Measurements from ENCODE around the gene PRCP. TPM values are rescaled to one million over a fixed set of nuclear protein-coding genes. Genes with fewer than 3 reads are reported as not detected.
A peak's percentile ranks its signal among the peaks of the same experiment; 100 is the strongest.

Gene PRCP
- total RNA-seq, 4 donors from 2014 or later: 7.1 to 17.8 (median 9.5) TPM

GRCh38 chr11:82883853-82884252 is 16.4 kb downstream of the PRCP start:
- Histone ChIP-seq H3K27me3 (no peaks in the 10 kb centered on the region), H3K4me1 (peaks cover 4 to 25% of the 10 kb centered on the region in 2 donors), H3K27ac (no peak overlapping the region), H3K4me3 (no peak overlapping the region), H3K9me3 (no peaks in the 10 kb centered on the region), H3K36me3 (no peaks in the 10 kb centered on the region)
- ATAC-seq: peak; percentile 45 to 56
- no peak for DNase-seq
- in situ Hi-C loops (cut with MboI; ENCODE audit: low sequenced_read_pairs in 4 of 4) (no loop called here), intact Hi-C loops (cut with DNase I; ENCODE audit: low total_unique reads) (no loop called here)
- no peak for TF ChIP-seq POLR2A (IDR thresholded peaks at IDR 0.05)

GRCh38 chr11:82874646-82875523 is 25.3 kb downstream of the PRCP start:
- no peak for ATAC-seq
- no peaks in the 10 kb centered on the region for H3K27me3 ChIP-seq
- in situ Hi-C loops (cut with MboI; ENCODE audit: low sequenced_read_pairs in 4 of 4): loop anchor here in 1 of 4 donors (25.0 kb wide), 1 partner anchor 937 kb away; no protein-coding TSS in a partner anchor
- H3K27ac ChIP-seq: no peak overlapping the region
- TF ChIP-seq CTCF (IDR thresholded peaks at IDR 0.05 in 4 of 5, conservative IDR thresholded peaks at IDR 0.05 in 1 of 5) (no peak), POLR2A (IDR thresholded peaks at IDR 0.05) (no peak)
- intact Hi-C loops (cut with DNase I; ENCODE audit: low total_unique reads): no loop called here
- no peak overlapping the region for H3K4me3 ChIP-seq
- H3K36me3 ChIP-seq: no peaks in the 10 kb centered on the region
- H3K9me3 ChIP-seq: no peaks in the 10 kb centered on the region
- H3K4me1 ChIP-seq: peaks cover 0 to 4% of the 10 kb centered on the region in 2 donors
- no peak for DNase-seq

- H3K4me3 ChIP-seq: no peak overlapping the region
- in situ Hi-C loops (cut with MboI; ENCODE audit: low sequenced_read_pairs in 4 of 4): loop anchor here in 1 of 4 donors (25.0 kb wide), 1 partner anchor 938 kb away; no protein-coding TSS in a partner anchor
- H3K27ac ChIP-seq: no peak overlapping the region
- H3K27me3 ChIP-seq: no peaks in the 10 kb centered on the region
- H3K4me1 ChIP-seq: peaks cover 0 to 13% of the 10 kb centered on the region in 2 donors
- no peak for ATAC-seq
- intact Hi-C loops (cut with DNase I; ENCODE audit: low total_unique reads): no loop called here
- TF ChIP-seq POLR2A (IDR thresholded peaks at IDR 0.05): no peak
- no peak for TF ChIP-seq CTCF (IDR thresholded peaks at IDR 0.05 in 4 of 5, conservative IDR thresholded peaks at IDR 0.05 in 1 of 5)
- H3K9me3 ChIP-seq: no peaks in the 10 kb centered on the region
- H3K36me3 ChIP-seq: no peaks in the 10 kb centered on the region
- DNase-seq: no peak
Measured at GRCh38 chr11:82873919-82874333, 26.3 kb downstream of the PRCP start.

- Histone ChIP-seq H3K9me3 (no peaks in the 10 kb centered on the region), H3K27ac (no peak overlapping the region), H3K4me1 (peaks cover 0 to 14% of the 10 kb centered on the region in 2 donors), H3K27me3 (no peaks in the 10 kb centered on the region), H3K4me3 (no peak overlapping the region), H3K36me3 (no peaks in the 10 kb centered on the region)
- intact Hi-C loops (cut with DNase I; ENCODE audit: low total_unique reads) (no loop called here), in situ Hi-C loops (cut with MboI; ENCODE audit: low sequenced_read_pairs in 4 of 4) (loop anchor here in 1 of 4 donors (25.0 kb wide), 1 partner anchor 940 kb away; no protein-coding TSS in a partner anchor)
- DNase-seq (no peak), ATAC-seq (no peak)
- TF ChIP-seq POLR2A (IDR thresholded peaks at IDR 0.05): no peak
- TF ChIP-seq CTCF (IDR thresholded peaks at IDR 0.05 in 4 of 5, conservative IDR thresholded peaks at IDR 0.05 in 1 of 5): no peak
Measured at GRCh38 chr11:82872377-82873150, 27.7 kb downstream of the PRCP start.

- DNase-seq (no peak), ATAC-seq (no peak)
- intact Hi-C loops (cut with DNase I; ENCODE audit: low total_unique reads) (no loop called here), in situ Hi-C loops (cut with MboI; ENCODE audit: low sequenced_read_pairs in 4 of 4) (loop anchor here in 1 of 4 donors (25.0 kb wide), 1 partner anchor 941 kb away; no protein-coding TSS in a partner anchor)
- H3K27ac ChIP-seq: no peak overlapping the region
- no peaks in the 10 kb centered on the region for H3K36me3 ChIP-seq
- peaks cover 0 to 14% of the 10 kb centered on the region in 2 donors for H3K4me1 ChIP-seq
- H3K27me3 ChIP-seq: no peaks in the 10 kb centered on the region
- TF ChIP-seq CTCF (IDR thresholded peaks at IDR 0.05 in 4 of 5, conservative IDR thresholded peaks at IDR 0.05 in 1 of 5): no peak
- no peak for TF ChIP-seq POLR2A (IDR thresholded peaks at IDR 0.05)
- H3K9me3 ChIP-seq: no peaks in the 10 kb centered on the region
- no peak overlapping the region for H3K4me3 ChIP-seq
Measured at GRCh38 chr11:82871646-82872045, 28.6 kb downstream of the PRCP start.
